Stomach (tissue), 9 donors: Measurements from ENCODE around the gene TRHDE. TPM values are rescaled to one million over a fixed set of nuclear protein-coding genes. Genes with fewer than 3 reads are reported as not detected.
A peak's percentile ranks its signal among the peaks of the same experiment; 100 is the strongest.

ENCODE experiments used
- DNase-seq, 2 donors: peaks; one replicate each; pipeline versions ENCODE4 v3.0.0 to v3.0.0-alpha.2; 2013 to 2019
- H3K27ac ChIP-seq, 5 donors: fragments of 200-600 bp in 4 of 5; sonication (generic) in 4 of 5; one replicate each; pipeline ENCODE4 v1.5.1; 2013 to 2019; ENCODE audit warnings: mild to moderate bottlenecking in 1 of 5, moderate library complexity in 1 of 5
- H3K27me3 ChIP-seq, 3 donors: fragments of 200-600 bp; sonication (generic); one replicate each; pipeline ENCODE4 v1.5.1; 2017 to 2019; ENCODE audit warnings: mixed run types in 1 of 3
- H3K36me3 ChIP-seq, 4 donors: fragments of 200-600 bp; sonication (generic); 1 replicate in 3 of 4; 2 replicates in 1 of 4; pipeline ENCODE4 v1.5.1; 2016 to 2019
- H3K4me1 ChIP-seq, 4 donors: fragments of 200-600 bp; sonication (generic); one replicate each; pipeline ENCODE4 v1.5.1; 2016 to 2019
- H3K4me3 ChIP-seq, 4 donors: fragments of 200-600 bp; sonication (generic) in 3 of 4; one replicate each; pipeline ENCODE4 v1.5.1; 2016 to 2019; ENCODE audit warnings: mild to moderate bottlenecking in 1 of 4
- H3K9me3 ChIP-seq, 4 donors: fragments of 200-600 bp; sonication (generic); one replicate each; pipeline ENCODE4 v1.5.1; 2016 to 2019
- EP300 ChIP-seq: sonication (generic); formaldehyde crosslinking; IDR thresholded peaks from one replicate; pipeline ENCODE4 v1.6.1; 2017; ENCODE audit warnings: antibody characterized with exemption
- POLR2A ChIP-seq, 4 donors: fragments of 450-650 bp; IDR thresholded peaks; one replicate each; pipeline ENCODE4 v1.6.1; 2016; ENCODE audit warnings: antibody characterized with exemption in 4 of 4, control low read depth in 2 of 4, mild to moderate bottlenecking in 1 of 4, moderate library complexity in 1 of 4
- POLR2AphosphoS5 ChIP-seq, 3 donors: sonication (generic); formaldehyde crosslinking; IDR thresholded peaks; one replicate each; pipeline ENCODE4 v1.6.1; 2016; ENCODE audit warnings: antibody characterized with exemption in 3 of 3
- WGBS, 5 donors: extraction: QIAGEN DNeasy Blood & Tissue Kit in 3 of 5; methylation state at CpG; one replicate each; pipeline versions ENCODE4 v1.1.5 to v1.1.7; 2013 to 2018; 5-methylcytosine and 5-hydroxymethylcytosine counted together
- intact Hi-C: fragments of 100-400 bp; cut with DNase I; formaldehyde crosslinking; loops from one replicate; pipeline ENCODE4 v1.15.1; 2023; ENCODE audit warnings: low total_unique reads
- polyA plus RNA-seq, 3 donors: library from polyadenylated mRNA; stranded (reverse); fragments of 200-250 nt; gene quantifications; one replicate each; pipeline ENCODE4 v1.2.3, GENCODE V29; 2013
- total RNA-seq, 5 donors: library from RNA; depleted of rRNA; stranded (reverse); fragments of >200 nt; gene quantifications; one replicate each; pipeline versions ENCODE4 v1.1.0 to v1.2.3, GENCODE V29; 2014 to 2016
- TF ChIP-seq, protein P1 (sequence below), 7 experiments: fragments of 450-650 bp in 4 of 7; fragments of 200-600 bp in 3 of 7; sonication (generic) in 3 of 7; IDR thresholded peaks; one replicate each; pipeline ENCODE4 v1.5.1; 2016 to 2019; ENCODE audit warnings: antibody characterized with exemption in 7 of 7, control low read depth in 2 of 7, mild to moderate bottlenecking in 1 of 7
- donor health status: healthy with polysubstance abuse.
- donor health status: Bipolar disorder and iron deficiency.
- donor health status: healthy.

Gene TRHDE
- total and polyA plus RNA-seq, 8 donors = 0.13 to 75.3 (median 3.2) TPM

DNA sequence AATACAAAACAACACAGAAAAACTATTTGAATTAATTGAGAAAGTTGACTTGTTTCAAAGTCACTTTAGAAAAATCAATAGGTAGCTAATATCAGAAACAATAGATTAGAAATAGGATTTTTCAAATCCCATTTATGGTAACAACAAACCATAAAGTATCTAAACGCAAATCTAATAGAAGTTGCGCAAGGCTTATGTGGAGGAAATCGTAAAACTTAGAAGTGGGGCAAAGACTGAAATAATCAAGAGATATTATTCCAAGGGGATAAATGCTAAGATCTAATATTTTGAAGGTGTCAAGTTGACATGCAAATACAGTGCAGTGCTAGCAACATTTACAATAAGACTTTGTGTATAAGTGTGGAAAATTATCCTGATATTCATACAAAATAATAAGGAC lies 87.2 kb downstream of the TRHDE start:
- WGBS, 5 donors = 90 to 96% (median 95%) methylated on average over 3 of the region's 3 CpGs
- no peak for DNase-seq
- no peak overlapping the region for H3K27ac ChIP-seq
- no peaks in the 10 kb centered on the region for H3K27me3 ChIP-seq
- H3K36me3 ChIP-seq = no peaks in the 10 kb centered on the region
- H3K4me3 ChIP-seq = no peak overlapping the region
- no peaks in the 10 kb centered on the region for H3K9me3 ChIP-seq
- intact Hi-C loops = no loop called here
- no peaks in the 10 kb centered on the region for H3K4me1 ChIP-seq
- TF ChIP-seq POLR2A (IDR thresholded peaks at IDR 0.05) (no peak), EP300 (no peak)
- TF ChIP-seq, protein P1, sequence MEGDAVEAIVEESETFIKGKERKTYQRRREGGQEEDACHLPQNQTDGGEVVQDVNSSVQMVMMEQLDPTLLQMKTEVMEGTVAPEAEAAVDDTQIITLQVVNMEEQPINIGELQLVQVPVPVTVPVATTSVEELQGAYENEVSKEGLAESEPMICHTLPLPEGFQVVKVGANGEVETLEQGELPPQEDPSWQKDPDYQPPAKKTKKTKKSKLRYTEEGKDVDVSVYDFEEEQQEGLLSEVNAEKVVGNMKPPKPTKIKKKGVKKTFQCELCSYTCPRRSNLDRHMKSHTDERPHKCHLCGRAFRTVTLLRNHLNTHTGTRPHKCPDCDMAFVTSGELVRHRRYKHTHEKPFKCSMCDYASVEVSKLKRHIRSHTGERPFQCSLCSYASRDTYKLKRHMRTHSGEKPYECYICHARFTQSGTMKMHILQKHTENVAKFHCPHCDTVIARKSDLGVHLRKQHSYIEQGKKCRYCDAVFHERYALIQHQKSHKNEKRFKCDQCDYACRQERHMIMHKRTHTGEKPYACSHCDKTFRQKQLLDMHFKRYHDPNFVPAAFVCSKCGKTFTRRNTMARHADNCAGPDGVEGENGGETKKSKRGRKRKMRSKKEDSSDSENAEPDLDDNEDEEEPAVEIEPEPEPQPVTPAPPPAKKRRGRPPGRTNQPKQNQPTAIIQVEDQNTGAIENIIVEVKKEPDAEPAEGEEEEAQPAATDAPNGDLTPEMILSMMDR (IDR thresholded peaks at IDR 0.05) = no peak

DNA sequence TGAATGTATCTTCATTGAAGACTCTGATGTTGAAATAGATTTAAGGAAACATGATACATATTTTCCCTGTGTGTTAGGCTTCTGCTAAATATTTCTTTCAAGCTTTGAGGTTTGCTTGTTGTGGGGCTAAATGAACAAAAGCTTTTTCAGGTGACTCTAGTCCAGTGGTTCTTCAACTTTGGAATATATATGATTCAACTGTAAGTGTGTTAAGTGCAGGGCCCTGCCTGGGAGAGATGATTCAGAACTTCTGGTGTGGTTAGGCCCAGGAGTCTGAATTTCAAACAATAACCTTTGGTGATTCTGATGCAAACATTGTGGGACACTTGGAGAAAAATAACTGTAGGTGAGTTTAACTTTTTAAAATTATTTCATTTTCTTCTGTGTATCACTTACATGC lies 93.0 kb downstream of the TRHDE start:
- no peaks in the 10 kb centered on the region for H3K27me3 ChIP-seq
- H3K36me3 ChIP-seq = no peaks in the 10 kb centered on the region
- H3K4me3 ChIP-seq = no peak overlapping the region
- peaks cover 0 to 3% (median 0%) of the 10 kb centered on the region in 4 donors for H3K4me1 ChIP-seq
- TF ChIP-seq, protein P1 (IDR thresholded peaks at IDR 0.05) = no peak
- TF ChIP-seq EP300 = no peak
- no peak for TF ChIP-seq POLR2AphosphoS5 (IDR thresholded peaks at IDR 0.05)
- no peak for TF ChIP-seq POLR2A (IDR thresholded peaks at IDR 0.05)
- intact Hi-C loops = no loop called here
- no peak overlapping the region for H3K27ac ChIP-seq
- H3K9me3 ChIP-seq = no peaks in the 10 kb centered on the region
- DNase-seq = no peak

DNA sequence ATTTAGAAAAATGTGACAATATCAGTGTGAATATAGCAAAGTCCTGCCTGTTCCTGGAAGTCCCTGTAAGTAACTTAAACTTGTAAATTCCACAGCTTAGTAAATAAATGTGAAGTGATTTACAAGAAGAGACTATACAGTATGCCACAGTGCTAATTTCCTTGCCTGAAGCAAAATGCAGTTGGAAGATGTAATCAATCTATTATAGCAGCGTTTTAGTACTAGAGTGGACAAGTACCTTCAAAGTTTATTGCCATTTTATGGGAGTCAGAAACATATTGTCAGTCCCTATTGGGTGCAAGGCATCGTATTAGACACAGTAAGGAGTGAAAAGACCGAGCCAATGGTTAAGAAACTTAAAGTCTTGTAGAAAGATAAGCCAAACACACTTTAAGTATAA lies 94.1 kb downstream of the TRHDE start:
- WGBS, 5 donors = 68 to 78% (median 75%) methylated on average over 3 of the region's 3 CpGs
- H3K9me3 ChIP-seq = no peaks in the 10 kb centered on the region
- no peak for TF ChIP-seq POLR2A (IDR thresholded peaks at IDR 0.05)
- no peaks in the 10 kb centered on the region for H3K27me3 ChIP-seq
- no peak overlapping the region for H3K27ac ChIP-seq
- peaks cover 0 to 3% (median 0%) of the 10 kb centered on the region in 4 donors for H3K4me1 ChIP-seq
- DNase-seq = no peak
- no peak overlapping the region for H3K4me3 ChIP-seq
- intact Hi-C loops = no loop called here
- no peaks in the 10 kb centered on the region for H3K36me3 ChIP-seq

DNA sequence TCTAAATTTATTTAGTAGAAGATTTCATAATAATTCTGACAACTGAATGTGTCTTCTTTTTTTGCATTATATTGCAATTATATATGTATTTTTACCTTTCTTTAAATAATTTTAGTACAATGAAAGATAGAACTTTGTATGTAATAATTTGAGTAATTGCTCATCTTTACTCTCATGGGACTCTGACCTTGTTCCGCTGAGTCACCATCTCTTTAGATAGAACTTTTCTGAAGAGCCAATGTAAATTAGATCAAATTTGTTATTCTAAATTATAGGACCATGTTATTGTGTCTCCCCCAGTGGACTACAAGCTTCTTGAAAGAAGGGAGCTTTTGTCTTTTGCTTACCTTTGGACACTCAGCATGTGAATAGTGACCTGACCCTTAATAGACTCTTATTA lies 96.1 kb downstream of the TRHDE start:
- no peak for TF ChIP-seq POLR2A (IDR thresholded peaks at IDR 0.05)
- TF ChIP-seq, protein P1 (IDR thresholded peaks at IDR 0.05) = no peak
- TF ChIP-seq POLR2AphosphoS5 (IDR thresholded peaks at IDR 0.05) = no peak
- no peak for TF ChIP-seq EP300
- no peak for DNase-seq
- Histone ChIP-seq H3K27me3 (no peaks in the 10 kb centered on the region), H3K9me3 (no peaks in the 10 kb centered on the region), H3K36me3 (no peaks in the 10 kb centered on the region), H3K4me3 (no peak overlapping the region), H3K27ac (no peak overlapping the region), H3K4me1 (peaks cover 0 to 3% (median 0%) of the 10 kb centered on the region in 4 donors)
- 88 to 94% (median 92%) methylated on average over 1 of the region's 1 CpG for WGBS, 5 donors
- intact Hi-C loops = no loop called here

DNA sequence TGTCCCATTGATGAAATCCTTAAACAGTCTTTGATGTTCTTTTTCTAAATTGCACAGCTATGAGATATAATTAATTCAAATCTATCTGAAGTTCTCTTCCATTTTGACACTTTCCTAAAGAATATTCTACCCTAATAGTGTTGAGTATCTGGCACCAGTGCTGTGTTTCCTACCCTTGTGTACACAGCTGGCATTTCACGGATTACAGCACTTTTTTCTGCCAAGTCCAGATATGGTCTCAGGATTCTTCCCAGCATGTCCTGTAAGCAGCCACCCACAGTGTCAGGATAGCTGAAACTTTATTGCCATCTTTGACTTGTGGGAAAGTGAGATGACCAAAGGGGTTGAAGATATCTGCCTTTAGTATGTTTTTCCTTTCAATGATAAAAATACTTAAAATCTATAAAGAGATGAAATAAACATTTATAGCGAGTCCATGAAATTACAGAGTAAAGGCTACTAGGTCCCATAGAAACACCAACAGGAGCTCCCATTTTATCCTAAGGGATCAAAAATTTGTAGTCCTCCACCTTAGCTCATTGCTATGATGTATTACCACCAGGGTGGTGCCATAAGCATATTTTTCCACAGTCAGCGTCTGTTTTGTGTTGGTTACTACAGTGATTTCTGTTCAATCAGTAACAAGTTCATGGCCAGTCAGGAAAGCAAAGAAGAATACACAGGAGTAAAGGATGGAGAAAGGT lies 96.7 kb downstream of the TRHDE start:
- Histone ChIP-seq H3K27ac (no peak overlapping the region), H3K4me3 (no peak overlapping the region), H3K27me3 (no peaks in the 10 kb centered on the region), H3K4me1 (peaks cover 0 to 3% (median 0%) of the 10 kb centered on the region in 4 donors), H3K36me3 (no peaks in the 10 kb centered on the region), H3K9me3 (no peaks in the 10 kb centered on the region)
- intact Hi-C loops = no loop called here
- DNase-seq = peak in 1 of 2 donors; percentile 16
- 45 to 56% (median 54%) methylated on average over 3 of the region's 3 CpGs for WGBS, 5 donors
- TF ChIP-seq, protein P1 (IDR thresholded peaks at IDR 0.05) = no peak
- TF ChIP-seq EP300 = no peak
- no peak for TF ChIP-seq POLR2AphosphoS5 (IDR thresholded peaks at IDR 0.05)
- no peak for TF ChIP-seq POLR2A (IDR thresholded peaks at IDR 0.05)
